VCaP (cell line): ENCODE data around the gene SLC23A2.

ENCODE experiments used
- H3K27ac ChIP-seq: fragments of 450-650 bp; 2 replicates; pipeline ENCODE4 v1.5.1; 2017
- TF ChIP-seq, protein P1 (sequence below): fragments of 450-650 bp; conservative IDR thresholded peaks from 2 replicates; pipeline ENCODE4 v1.5.1; 2017; ENCODE audit warnings: mild to moderate bottlenecking, moderate library complexity

Gene SLC23A2

DNA sequence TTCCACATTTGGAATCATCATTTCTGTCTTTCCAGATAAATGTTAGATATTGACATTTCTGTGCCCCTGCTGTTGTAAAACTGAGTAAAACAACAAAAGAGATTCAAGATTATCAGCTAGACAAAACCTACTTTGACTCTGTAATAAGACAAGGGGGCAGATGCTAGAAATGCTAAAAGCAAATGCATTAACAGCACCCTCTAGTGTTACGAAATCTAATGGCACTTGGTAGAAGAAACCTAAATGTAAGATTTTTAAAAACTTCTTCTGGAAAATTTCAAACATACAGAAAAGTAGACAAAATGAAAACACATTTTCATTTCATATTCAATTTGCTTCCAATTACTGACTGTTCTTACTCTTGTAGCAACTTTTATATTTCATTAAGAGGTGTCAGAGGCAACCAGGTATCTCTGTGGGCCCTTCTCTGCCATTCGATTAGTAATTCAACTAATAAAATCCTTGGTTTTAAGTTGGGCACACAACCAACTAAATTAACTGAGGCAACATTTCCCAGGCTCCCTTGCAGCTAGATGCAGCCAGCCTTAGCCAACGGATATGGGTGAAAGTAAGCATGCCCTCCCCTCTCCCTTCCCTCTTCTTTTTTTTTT is 45.0 kb downstream of the SLC23A2 start:
- TF ChIP-seq, protein P1, sequence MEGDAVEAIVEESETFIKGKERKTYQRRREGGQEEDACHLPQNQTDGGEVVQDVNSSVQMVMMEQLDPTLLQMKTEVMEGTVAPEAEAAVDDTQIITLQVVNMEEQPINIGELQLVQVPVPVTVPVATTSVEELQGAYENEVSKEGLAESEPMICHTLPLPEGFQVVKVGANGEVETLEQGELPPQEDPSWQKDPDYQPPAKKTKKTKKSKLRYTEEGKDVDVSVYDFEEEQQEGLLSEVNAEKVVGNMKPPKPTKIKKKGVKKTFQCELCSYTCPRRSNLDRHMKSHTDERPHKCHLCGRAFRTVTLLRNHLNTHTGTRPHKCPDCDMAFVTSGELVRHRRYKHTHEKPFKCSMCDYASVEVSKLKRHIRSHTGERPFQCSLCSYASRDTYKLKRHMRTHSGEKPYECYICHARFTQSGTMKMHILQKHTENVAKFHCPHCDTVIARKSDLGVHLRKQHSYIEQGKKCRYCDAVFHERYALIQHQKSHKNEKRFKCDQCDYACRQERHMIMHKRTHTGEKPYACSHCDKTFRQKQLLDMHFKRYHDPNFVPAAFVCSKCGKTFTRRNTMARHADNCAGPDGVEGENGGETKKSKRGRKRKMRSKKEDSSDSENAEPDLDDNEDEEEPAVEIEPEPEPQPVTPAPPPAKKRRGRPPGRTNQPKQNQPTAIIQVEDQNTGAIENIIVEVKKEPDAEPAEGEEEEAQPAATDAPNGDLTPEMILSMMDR = peak; percentile 95
- no peak overlapping the region for H3K27ac ChIP-seq

DNA sequence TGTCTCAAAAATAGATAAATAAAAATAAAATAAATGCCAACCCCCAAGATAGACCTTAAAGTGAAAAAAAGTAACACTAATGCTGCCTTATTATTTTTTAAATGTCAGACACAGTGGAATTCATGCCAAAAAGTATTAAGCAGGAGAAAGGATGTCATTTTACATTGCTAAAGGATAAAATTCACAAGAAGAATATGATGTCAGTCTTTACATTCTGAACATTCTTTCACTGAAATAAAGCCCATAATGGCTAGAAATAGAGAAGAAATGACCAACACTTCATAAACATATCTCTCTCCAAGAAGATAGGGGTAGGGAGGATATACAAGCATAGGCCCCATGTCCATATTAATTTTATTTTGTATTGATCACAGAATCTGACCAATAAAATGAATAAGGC is 47.4 kb downstream of the SLC23A2 start:
- TF ChIP-seq, protein P1 = no peak
- H3K27ac ChIP-seq = no peak overlapping the region

DNA sequence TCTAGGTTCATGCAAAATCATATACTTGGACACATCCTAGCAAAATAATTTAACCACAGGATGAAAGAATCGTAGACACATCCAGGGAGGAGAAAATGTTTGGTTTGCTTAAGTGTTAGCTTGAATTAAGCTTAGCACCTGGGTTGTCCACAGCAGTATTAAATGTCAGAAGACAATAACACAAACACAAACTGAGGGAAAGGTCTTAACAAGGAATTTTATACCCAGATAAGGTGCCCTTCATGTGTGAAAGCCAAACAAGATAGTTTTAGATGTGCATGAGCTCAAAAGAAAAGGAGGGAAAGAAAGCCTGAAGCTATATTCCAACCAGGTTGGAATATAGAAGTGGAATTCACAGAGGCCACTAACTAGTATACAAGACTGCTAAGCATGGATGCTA is 49.1 kb downstream of the SLC23A2 start:
- TF ChIP-seq, protein P1 = no peak
- H3K27ac ChIP-seq = no peak overlapping the region

DNA sequence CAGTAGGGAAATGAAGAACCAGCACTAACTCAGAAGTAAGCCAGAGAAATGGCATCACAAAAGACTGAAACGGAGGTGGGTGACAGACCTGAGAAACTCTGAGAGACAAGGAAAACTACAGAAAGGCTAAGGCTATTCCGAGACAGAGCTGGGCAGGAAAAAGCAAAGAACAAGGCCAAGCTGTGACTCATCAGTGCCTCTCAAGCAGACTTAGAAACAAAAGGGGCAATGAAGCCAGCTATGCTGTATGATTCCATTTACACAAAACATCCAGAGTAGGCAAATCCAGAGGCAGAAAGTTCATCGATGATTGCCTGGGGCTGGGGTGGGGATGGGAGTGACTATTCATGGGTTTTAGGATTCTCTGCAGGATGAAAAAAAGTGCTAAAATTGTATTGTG is 50.0 kb downstream of the SLC23A2 start:
- H3K27ac ChIP-seq = no peak overlapping the region
- TF ChIP-seq, protein P1 = no peak

DNA sequence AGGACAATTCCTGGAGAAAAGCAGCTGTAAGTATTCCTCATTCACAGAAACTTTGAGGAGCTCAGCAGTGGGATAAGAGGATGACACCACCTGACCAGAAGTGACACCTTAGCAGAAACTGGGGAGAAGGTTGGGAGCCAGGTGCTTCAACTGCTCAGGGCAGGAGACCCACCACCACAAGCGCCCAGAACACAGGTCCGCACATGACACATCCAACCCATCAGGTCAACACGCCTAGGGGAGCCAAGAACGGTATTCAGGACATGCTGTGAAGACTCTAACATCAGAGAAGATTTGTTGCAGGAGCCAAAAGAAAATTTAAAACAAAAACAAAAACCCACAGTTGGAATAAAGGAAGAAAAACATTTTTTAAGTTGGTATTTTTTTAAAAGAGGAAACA is 50.5 kb downstream of the SLC23A2 start:
- 0 out of 2 replicates have a peak overlapping the region, but pooled peaks have one; percentile 73 for H3K27ac ChIP-seq
- TF ChIP-seq, protein P1 = no peak

DNA sequence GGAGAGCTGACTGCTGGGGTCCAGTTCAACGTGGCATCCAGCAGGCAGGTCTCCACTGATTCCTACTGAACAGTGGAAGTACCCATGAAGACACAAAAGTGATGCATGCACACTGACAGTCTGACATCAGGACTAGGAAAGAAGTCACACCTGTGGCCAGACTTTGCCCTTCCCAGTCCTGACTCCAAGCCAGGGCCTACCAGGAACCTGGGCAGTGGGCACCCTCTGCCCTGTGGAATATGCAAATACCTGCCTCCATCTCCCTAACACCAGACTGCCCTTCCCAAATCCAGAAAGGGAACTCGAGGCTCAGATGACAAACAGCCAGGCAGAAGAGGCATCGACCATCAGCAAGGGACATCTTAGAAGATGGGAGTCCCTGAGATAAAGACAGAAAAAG is 50.9 kb downstream of the SLC23A2 start:
- peak overlapping the region; percentile 73 for H3K27ac ChIP-seq
- TF ChIP-seq, protein P1 = no peak

DNA sequence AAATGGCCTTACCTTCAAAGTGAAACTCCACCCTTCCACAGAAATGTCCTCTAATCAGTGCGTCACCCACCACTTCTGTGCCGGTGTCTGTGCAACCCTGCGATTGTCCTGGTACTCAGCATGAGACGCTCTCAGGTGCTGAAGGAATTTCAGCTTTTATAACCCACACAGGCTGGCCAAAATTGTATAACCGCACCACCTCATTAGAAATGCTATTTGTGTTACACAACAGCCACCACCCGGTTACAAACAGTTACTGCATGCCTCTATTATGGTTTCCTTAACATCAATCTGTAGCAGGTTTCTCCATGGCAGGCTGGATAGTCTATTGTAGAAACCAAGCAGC is 51.5 kb downstream of the SLC23A2 start:
- TF ChIP-seq, protein P1 = peak; percentile 87
- H3K27ac ChIP-seq = peak overlapping the region; percentile 73
